ENCODE data around the gene ZFX. TPM values are rescaled to one million over a fixed set of nuclear protein-coding genes. Genes with fewer than 3 reads are reported as not detected.
"Not testable (repeated sequence)": the region's sequence is repeated elsewhere in the genome, so short reads cannot be mapped to it uniquely, and the experiment has no call there.

ZFX gene
- total and polyA plus RNA-seq, 2 donors (not counting 1 experiment from before 2014, with no cell fraction given), result 31.2 to 61.9 TPM

DNA sequence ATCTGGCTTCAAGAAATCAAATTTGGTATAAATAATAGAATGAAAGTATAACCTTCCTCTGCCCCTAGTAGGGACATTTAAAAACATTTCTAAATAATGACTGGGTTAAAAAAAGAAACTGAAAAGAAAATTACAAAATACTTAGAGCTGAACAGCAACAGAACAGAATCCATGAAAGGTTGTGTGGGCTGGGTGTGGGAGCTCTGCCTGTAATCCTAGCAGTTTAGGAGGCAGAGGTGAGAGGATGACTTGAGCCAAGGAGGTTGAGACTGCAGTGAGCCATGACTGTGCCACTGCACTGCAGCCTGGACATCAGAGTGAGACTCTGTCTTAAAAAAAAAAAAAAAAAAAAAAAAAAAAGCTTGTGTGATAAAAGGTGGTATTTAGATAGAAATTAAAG, 12.3 kb upstream of the ZFX start:
- Histone ChIP-seq H3K4me3 (replicated peaks in 1 of 4; ENCODE audit: control extremely low read depth in 1 of 4, insufficient read depth in 1 of 4, low read depth in 3 of 4, low read length in 4 of 4) (no peak overlapping the region), H3K27me3 (ENCODE audit: control insufficient read depth, insufficient read depth, low read length) (no peaks in the 10 kb centered on the region), H3K79me2 (ENCODE audit: control insufficient read depth, insufficient read depth, low read length) (no peaks in the 10 kb centered on the region), H3K27ac (ENCODE audit: insufficient read depth, low read length) (no peak overlapping the region), H3K9me3 (ENCODE audit: control insufficient read depth, insufficient read depth, low read depth, low read length) (no peaks in the 10 kb centered on the region), H2AFZ (ENCODE audit: low read length) (no peak overlapping the region), H3K9ac (ENCODE audit: insufficient read depth, low read length) (no peak overlapping the region), H3K4me1 (ENCODE audit: control insufficient read depth, extremely low read depth, insufficient read depth, low read length) (no peaks in the 10 kb centered on the region), H3K4me2 (ENCODE audit: extremely low read depth, insufficient read depth, low read length) (no peak overlapping the region), H3K36me3 (ENCODE audit: control insufficient read depth, insufficient read depth, low read length) (no peaks in the 10 kb centered on the region), H4K20me1 (ENCODE audit: control insufficient read depth, extremely low read depth, insufficient read depth, low read length) (no peaks in the 10 kb centered on the region)
- TF ChIP-seq EZH2 (IDR thresholded peaks at IDR 0.05; ENCODE audit: low read length, missing control alignments), result no peak
- TF ChIP-seq, protein P1, sequence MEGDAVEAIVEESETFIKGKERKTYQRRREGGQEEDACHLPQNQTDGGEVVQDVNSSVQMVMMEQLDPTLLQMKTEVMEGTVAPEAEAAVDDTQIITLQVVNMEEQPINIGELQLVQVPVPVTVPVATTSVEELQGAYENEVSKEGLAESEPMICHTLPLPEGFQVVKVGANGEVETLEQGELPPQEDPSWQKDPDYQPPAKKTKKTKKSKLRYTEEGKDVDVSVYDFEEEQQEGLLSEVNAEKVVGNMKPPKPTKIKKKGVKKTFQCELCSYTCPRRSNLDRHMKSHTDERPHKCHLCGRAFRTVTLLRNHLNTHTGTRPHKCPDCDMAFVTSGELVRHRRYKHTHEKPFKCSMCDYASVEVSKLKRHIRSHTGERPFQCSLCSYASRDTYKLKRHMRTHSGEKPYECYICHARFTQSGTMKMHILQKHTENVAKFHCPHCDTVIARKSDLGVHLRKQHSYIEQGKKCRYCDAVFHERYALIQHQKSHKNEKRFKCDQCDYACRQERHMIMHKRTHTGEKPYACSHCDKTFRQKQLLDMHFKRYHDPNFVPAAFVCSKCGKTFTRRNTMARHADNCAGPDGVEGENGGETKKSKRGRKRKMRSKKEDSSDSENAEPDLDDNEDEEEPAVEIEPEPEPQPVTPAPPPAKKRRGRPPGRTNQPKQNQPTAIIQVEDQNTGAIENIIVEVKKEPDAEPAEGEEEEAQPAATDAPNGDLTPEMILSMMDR (conservative IDR thresholded peaks at IDR 0.05 in 1 of 2, IDR thresholded peaks at IDR 0.05 in 1 of 2; ENCODE audit: low read depth in 1 of 2, low read length in 2 of 2), result no peak
- no peak for DNase-seq (ENCODE audit: low read depth in 2 of 2)

DNA sequence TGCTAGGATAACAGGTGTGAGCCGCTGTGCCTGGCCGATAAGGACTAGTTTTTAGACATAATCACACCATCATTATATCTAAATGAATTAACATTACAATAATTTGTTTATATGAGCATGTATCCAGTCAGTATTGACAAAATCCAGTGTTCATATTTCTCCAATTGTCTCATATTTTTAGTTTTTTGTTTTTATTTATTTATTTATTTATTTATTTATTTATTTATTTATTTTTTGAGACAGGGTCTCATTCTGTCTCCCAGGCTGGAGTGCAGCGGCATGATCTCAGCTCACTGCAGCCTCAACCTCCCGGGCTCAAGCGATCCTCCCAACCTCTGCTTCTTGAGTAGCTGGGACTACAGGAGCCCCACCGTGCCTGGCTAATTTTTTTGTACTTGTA, 5.5 kb upstream of the ZFX start:
- not testable (repeated sequence) for H3K9me3 ChIP-seq (ENCODE audit: control insufficient read depth, insufficient read depth, low read depth, low read length)

DNA sequence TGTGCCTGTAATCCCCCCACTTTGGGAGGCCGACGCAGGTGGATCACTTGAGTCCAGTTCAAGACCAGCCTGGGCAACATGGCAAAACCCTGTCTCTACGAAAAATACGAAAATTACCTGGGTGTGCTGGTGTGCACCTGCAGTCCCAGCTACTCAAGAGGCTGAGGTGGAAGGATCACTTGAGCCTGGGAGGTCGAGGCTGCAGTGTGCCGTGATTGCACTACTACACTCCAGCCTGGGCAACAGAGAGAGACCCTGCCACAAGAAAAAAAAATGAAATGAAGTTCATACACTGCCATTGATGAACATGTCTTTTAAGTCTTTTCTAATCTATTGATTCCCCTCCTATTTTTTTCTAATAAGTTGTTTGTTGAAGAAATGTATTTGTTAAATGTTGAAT, 5.0 kb upstream of the ZFX start:
- H3K27me3 ChIP-seq (ENCODE audit: control insufficient read depth, insufficient read depth, low read length), result no peaks in the 10 kb centered on the region
- H3K79me2 ChIP-seq (ENCODE audit: control insufficient read depth, insufficient read depth, low read length), result no peaks in the 10 kb centered on the region

More for the DNA sequence above, 5.5 kb upstream of the ZFX start:
- not testable (repeated sequence) for H3K9ac ChIP-seq (ENCODE audit: insufficient read depth, low read length); DNase-seq (ENCODE audit: low read depth in 2 of 2); H3K4me3 ChIP-seq (replicated peaks in 1 of 4; ENCODE audit: control extremely low read depth in 1 of 4, insufficient read depth in 1 of 4, low read depth in 3 of 4, low read length in 4 of 4); H3K27me3 ChIP-seq (ENCODE audit: control insufficient read depth, insufficient read depth, low read length); H3K79me2 ChIP-seq (ENCODE audit: control insufficient read depth, insufficient read depth, low read length); H3K36me3 ChIP-seq (ENCODE audit: control insufficient read depth, insufficient read depth, low read length); H4K20me1 ChIP-seq (ENCODE audit: control insufficient read depth, extremely low read depth, insufficient read depth, low read length); H3K27ac ChIP-seq (ENCODE audit: insufficient read depth, low read length); H3K4me2 ChIP-seq (ENCODE audit: extremely low read depth, insufficient read depth, low read length); H3K4me1 ChIP-seq (ENCODE audit: control insufficient read depth, extremely low read depth, insufficient read depth, low read length); H2AFZ ChIP-seq (ENCODE audit: low read length)

More for the DNA sequence above, 5.0 kb upstream of the ZFX start:
- TF ChIP-seq, protein P1 (conservative IDR thresholded peaks at IDR 0.05 in 1 of 2, IDR thresholded peaks at IDR 0.05 in 1 of 2; ENCODE audit: low read depth in 1 of 2, low read length in 2 of 2), result no peak
- TF ChIP-seq EZH2 (IDR thresholded peaks at IDR 0.05; ENCODE audit: low read length, missing control alignments), result no peak
- no peak overlapping the region for H3K4me2 ChIP-seq (ENCODE audit: extremely low read depth, insufficient read depth, low read length)
- no peaks in the 10 kb centered on the region for H3K36me3 ChIP-seq (ENCODE audit: control insufficient read depth, insufficient read depth, low read length)
- no peak overlapping the region for H3K4me3 ChIP-seq (replicated peaks in 1 of 4; ENCODE audit: control extremely low read depth in 1 of 4, insufficient read depth in 1 of 4, low read depth in 3 of 4, low read length in 4 of 4)
- no peaks in the 10 kb centered on the region for H4K20me1 ChIP-seq (ENCODE audit: control insufficient read depth, extremely low read depth, insufficient read depth, low read length)
- no peaks in the 10 kb centered on the region for H3K9me3 ChIP-seq (ENCODE audit: control insufficient read depth, insufficient read depth, low read depth, low read length)
- no peak for DNase-seq (ENCODE audit: low read depth in 2 of 2)
- no peak overlapping the region for H3K27ac ChIP-seq (ENCODE audit: insufficient read depth, low read length)
- no peak overlapping the region for H2AFZ ChIP-seq (ENCODE audit: low read length)
- peaks cover 4% of the 10 kb centered on the region for H3K4me1 ChIP-seq (ENCODE audit: control insufficient read depth, extremely low read depth, insufficient read depth, low read length)
- no peak overlapping the region for H3K9ac ChIP-seq (ENCODE audit: insufficient read depth, low read length)
